Esophagus squamous epithelium (tissue), 5 donors: ENCODE measurements around the gene CRYL1. TPM values are rescaled to one million over a fixed set of nuclear protein-coding genes. Genes with fewer than 3 reads are reported as not detected.

ENCODE experiments used
- DNase-seq: peaks from one replicate; lab custom pipeline; 2025; lab: John Stamatoyannopoulos, UW
- H3K27ac ChIP-seq, 4 donors: fragments of 200-600 bp; sonication (generic); one replicate each; pipeline ENCODE4 v1.5.1; 2016 to 2019; ENCODE audit warnings: mild to moderate bottlenecking in 1 of 4
- H3K27me3 ChIP-seq, 4 donors: fragments of 200-600 bp; sonication (generic); 1 replicate in 3 of 4; 2 replicates in 1 of 4; pipeline versions ENCODE4 v1.5.1 to v1.6.0; 2017 to 2021; ENCODE audit warnings: antibody characterized with exemption in 1 of 4
- H3K36me3 ChIP-seq, 3 donors: fragments of 200-600 bp; sonication (generic); one replicate each; pipeline ENCODE4 v1.5.1; 2016 to 2019
- H3K4me1 ChIP-seq, 3 donors: fragments of 200-600 bp; sonication (generic); one replicate each; pipeline ENCODE4 v1.5.1; 2017 to 2019
- H3K4me3 ChIP-seq, 4 donors: fragments of 200-600 bp; sonication (generic); 1 replicate in 3 of 4; 2 replicates in 1 of 4; pipeline ENCODE4 v1.5.1; 2016 to 2019; ENCODE audit warnings: mild to moderate bottlenecking in 2 of 4, moderate library complexity in 1 of 4
- H3K9me3 ChIP-seq, 3 donors: fragments of 200-600 bp; sonication (generic); one replicate each; pipeline ENCODE4 v1.5.1; 2016 to 2019
- CTCF ChIP-seq, 6 experiments: fragments of 450-650 bp in 4 of 6; fragments of 200-600 bp in 2 of 6; sonication (generic) in 2 of 6; IDR thresholded peaks; one replicate each; pipeline ENCODE4 v1.5.1; 2016 to 2019; ENCODE audit warnings: antibody characterized with exemption in 6 of 6, mild to moderate bottlenecking in 4 of 6, moderate library complexity in 4 of 6
- POLR2A ChIP-seq, 4 donors: fragments of 450-650 bp; IDR thresholded peaks; one replicate each; pipeline ENCODE4 v1.6.1; 2017; ENCODE audit warnings: antibody characterized with exemption in 4 of 4, mild to moderate bottlenecking in 4 of 4, moderate library complexity in 3 of 4
- WGBS, 2 donors: methylation state at CpG; one replicate each; pipeline ENCODE4 v1.1.5; 2018; 5-methylcytosine and 5-hydroxymethylcytosine counted together
- intact Hi-C: fragments of 100-400 bp; cut with DNase I; formaldehyde crosslinking; loops from one replicate; pipeline ENCODE4 v1.15.0; 2022
- total RNA-seq, 4 donors: library from RNA; depleted of rRNA; stranded (reverse); fragments of >200 nt; gene quantifications; one replicate each; pipeline ENCODE4 v1.1.0, GENCODE V29; 2016
- donor health status: DM: yes; HTN: yes; CAD: no.

CRYL1 gene
- total RNA-seq, 4 donors from 2014 or later, result 12.5 to 41.2 (median 24.4) TPM

- Histone ChIP-seq H3K4me1 (peaks cover 8 to 56% (median 19%) of the 10 kb centered on the region in 3 donors), H3K4me3 (no peak overlapping the region), H3K36me3 (no peaks in the 10 kb centered on the region), H3K27me3 (no peaks in the 10 kb centered on the region), H3K9me3 (no peaks in the 10 kb centered on the region), H3K27ac (peak overlapping the region in 1 of 4 donors; percentile 5)
- intact Hi-C loops, result no loop called here
- TF ChIP-seq POLR2A (IDR thresholded peaks at IDR 0.05) (no peak), CTCF (IDR thresholded peaks at IDR 0.05) (no peak)
- DNase-seq, result no peak
- 28 to 41% methylated on average over 7 of the region's 8 CpGs for WGBS, 2 donors
Observed at GRCh38 chr13:20461860-20462532, 63.7 kb downstream of the CRYL1 start.

GRCh38 chr13:20461481-20461859 lies 64.2 kb downstream of the CRYL1 start:
- TF ChIP-seq CTCF (IDR thresholded peaks at IDR 0.05) (no peak), POLR2A (IDR thresholded peaks at IDR 0.05) (no peak)
- WGBS, 2 donors, result 19% methylated on average over 2 of the region's 2 CpGs; no CpG with 5 or more reads in 1 of the 2 donors
- peaks cover 11 to 61% (median 19%) of the 10 kb centered on the region in 3 donors for H3K4me1 ChIP-seq
- H3K27ac ChIP-seq, result peak overlapping the region in 1 of 4 donors; percentile 5
- no peaks in the 10 kb centered on the region for H3K36me3 ChIP-seq
- no peak overlapping the region for H3K4me3 ChIP-seq
- DNase-seq, result no peak
- no peaks in the 10 kb centered on the region for H3K9me3 ChIP-seq
- no peaks in the 10 kb centered on the region for H3K27me3 ChIP-seq
- intact Hi-C loops, result no loop called here

- Histone ChIP-seq H3K4me1 (peaks cover 11 to 61% (median 16%) of the 10 kb centered on the region in 3 donors), H3K27me3 (no peaks in the 10 kb centered on the region), H3K27ac (no peak overlapping the region), H3K36me3 (no peaks in the 10 kb centered on the region), H3K9me3 (no peaks in the 10 kb centered on the region), H3K4me3 (no peak overlapping the region)
- TF ChIP-seq POLR2A (IDR thresholded peaks at IDR 0.05) (no peak), CTCF (IDR thresholded peaks at IDR 0.05) (no peak)
- intact Hi-C loops, result no loop called here
- WGBS, 2 donors, result 85 to 91% methylated on average over 11 of the region's 11 CpGs
- no peak for DNase-seq
Observed at GRCh38 chr13:20460761-20461160, 64.9 kb downstream of the CRYL1 start.

- Histone ChIP-seq H3K4me3 (no peak overlapping the region), H3K36me3 (no peaks in the 10 kb centered on the region), H3K9me3 (no peaks in the 10 kb centered on the region), H3K27me3 (no peaks in the 10 kb centered on the region), H3K4me1 (peaks cover 7 to 44% (median 11%) of the 10 kb centered on the region in 3 donors), H3K27ac (peak overlapping the region in 2 of 4 donors; percentile 70 to 79)
- TF ChIP-seq POLR2A (IDR thresholded peaks at IDR 0.05) (no peak), CTCF (IDR thresholded peaks at IDR 0.05) (no peak)
- DNase-seq, result no peak
- 63 to 65% methylated on average over 6 of the region's 6 CpGs for WGBS, 2 donors
- intact Hi-C loops, result no loop called here
Observed at GRCh38 chr13:20457670-20458069, 68.0 kb downstream of the CRYL1 start.

- no peak for TF ChIP-seq POLR2A (IDR thresholded peaks at IDR 0.05)
- TF ChIP-seq CTCF (IDR thresholded peaks at IDR 0.05), result no peak
- H3K9me3 ChIP-seq, result no peaks in the 10 kb centered on the region
- no peak overlapping the region for H3K4me3 ChIP-seq
- H3K27ac ChIP-seq, result peak overlapping the region in 3 of 4 donors; percentile 20 to 79 (median 70)
- no peak for DNase-seq
- H3K36me3 ChIP-seq, result no peaks in the 10 kb centered on the region
- intact Hi-C loops, result no loop called here
- peaks cover 0 to 35% (median 7%) of the 10 kb centered on the region in 3 donors for H3K4me1 ChIP-seq
- 43 to 74% methylated on average over 1 to 2 of the region's 2 CpGs for WGBS, 2 donors
- H3K27me3 ChIP-seq, result no peaks in the 10 kb centered on the region
Observed at GRCh38 chr13:20456737-20457136, 68.9 kb downstream of the CRYL1 start.
